BJ (cell line): ENCODE measurements around the gene PIK3R4. TPM values are rescaled to one million over a fixed set of nuclear protein-coding genes. Genes with fewer than 3 reads are reported as not detected.

Source experiments
- CTCF ChIA-PET: fragments of 350-600 bp; formaldehyde crosslinking; extraction: SDS; loops from one replicate; lab custom pipeline; 2021; ENCODE audit warnings: antibody characterized with exemption, inconsistent platforms; lab: Yijun Ruan, JAX
- POLR2A ChIA-PET: fragments of 300-600 bp; sonication (Branson Sonifier 250); formaldehyde crosslinking; extraction: SDS; loops from one replicate; lab custom pipeline; 2021; ENCODE audit warnings: antibody characterized with exemption; lab: Charles Lee
- DNase-seq: peaks from one replicate; pipeline ENCODE4 v3.0.0-alpha.2; 2011; ENCODE audit warnings: low read depth
- H3K27me3 ChIP-seq: 2 replicates; pipeline ENCODE4 v1.6.0; 2011; ENCODE audit warnings: low read length; ENCODE audit not compliant: control insufficient read depth, insufficient read depth
- H3K36me3 ChIP-seq: 2 replicates; pipeline ENCODE4 v1.5.1; 2011; ENCODE audit warnings: low read length; ENCODE audit not compliant: control insufficient read depth, insufficient read depth
- H3K4me3 ChIP-seq: 2 replicates; pipeline ENCODE4 v1.5.1; 2011; ENCODE audit warnings: low read depth, mild to moderate bottlenecking, control low read depth, low read length
- polyA plus RNA-seq: library from polyadenylated mRNA; depleted of rRNA; stranded (reverse); fragments of >200 nt; gene quantifications from 2 replicates; pipeline ENCODE4 v1.2.3, GENCODE V29; 2011
- TF ChIP-seq, protein P1 (sequence below): IDR thresholded peaks from 2 replicates; pipeline ENCODE4 v1.5.1; 2011; ENCODE audit warnings: low read depth, mild to moderate bottlenecking, control low read depth, inconsistent platforms, low read length, moderate library complexity; ENCODE audit not compliant: insufficient read depth

Gene PIK3R4
- polyA plus RNA-seq, 1 experiment: 29.5 TPM

DNA sequence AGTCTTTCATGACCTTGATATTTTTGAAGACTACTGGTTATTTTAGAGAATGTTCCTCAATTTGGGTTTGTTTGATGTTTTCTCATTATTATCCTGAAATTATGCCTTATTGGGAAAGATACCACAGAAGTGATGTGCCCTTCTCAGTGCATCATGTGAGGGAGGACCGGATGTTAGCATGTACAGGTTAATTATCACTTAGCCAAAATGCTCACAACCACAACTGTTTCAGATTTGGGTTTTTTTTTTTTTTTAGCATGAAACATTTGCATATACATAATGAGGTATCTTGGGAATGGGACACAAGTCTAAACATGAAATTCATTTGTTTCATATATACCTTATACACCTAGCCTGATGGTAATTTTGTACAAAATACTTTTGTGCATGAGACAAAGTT lies 59.8 kb downstream of the PIK3R4 start:
- TF ChIP-seq, protein P1, sequence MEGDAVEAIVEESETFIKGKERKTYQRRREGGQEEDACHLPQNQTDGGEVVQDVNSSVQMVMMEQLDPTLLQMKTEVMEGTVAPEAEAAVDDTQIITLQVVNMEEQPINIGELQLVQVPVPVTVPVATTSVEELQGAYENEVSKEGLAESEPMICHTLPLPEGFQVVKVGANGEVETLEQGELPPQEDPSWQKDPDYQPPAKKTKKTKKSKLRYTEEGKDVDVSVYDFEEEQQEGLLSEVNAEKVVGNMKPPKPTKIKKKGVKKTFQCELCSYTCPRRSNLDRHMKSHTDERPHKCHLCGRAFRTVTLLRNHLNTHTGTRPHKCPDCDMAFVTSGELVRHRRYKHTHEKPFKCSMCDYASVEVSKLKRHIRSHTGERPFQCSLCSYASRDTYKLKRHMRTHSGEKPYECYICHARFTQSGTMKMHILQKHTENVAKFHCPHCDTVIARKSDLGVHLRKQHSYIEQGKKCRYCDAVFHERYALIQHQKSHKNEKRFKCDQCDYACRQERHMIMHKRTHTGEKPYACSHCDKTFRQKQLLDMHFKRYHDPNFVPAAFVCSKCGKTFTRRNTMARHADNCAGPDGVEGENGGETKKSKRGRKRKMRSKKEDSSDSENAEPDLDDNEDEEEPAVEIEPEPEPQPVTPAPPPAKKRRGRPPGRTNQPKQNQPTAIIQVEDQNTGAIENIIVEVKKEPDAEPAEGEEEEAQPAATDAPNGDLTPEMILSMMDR: no peak
- Histone ChIP-seq H3K27me3 (no peaks in the 10 kb centered on the region), H3K4me3 (no peak overlapping the region), H3K36me3 (peaks cover 6% of the 10 kb centered on the region)
- no peak for DNase-seq
- ChIA-PET CTCF (no interaction called here), POLR2A (no interaction called here)

DNA sequence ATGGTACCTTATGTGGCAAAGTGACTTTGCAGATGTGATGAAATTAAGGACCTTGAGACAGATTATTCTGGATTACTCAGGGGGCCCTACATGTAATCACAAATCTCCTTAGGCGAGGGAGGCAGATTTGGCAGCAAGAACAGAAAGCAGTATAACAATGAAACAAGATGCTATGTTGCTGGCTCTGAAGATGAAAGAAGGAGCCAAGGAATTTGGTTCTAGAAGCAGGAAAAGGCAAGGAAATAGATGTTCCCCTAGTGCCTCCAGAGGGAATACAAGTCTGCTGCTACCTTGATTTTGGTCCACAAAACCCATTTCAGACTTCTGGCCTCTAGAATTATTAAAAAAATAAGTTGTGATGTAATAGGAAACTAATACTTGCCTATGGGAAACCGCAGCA lies 64.5 kb downstream of the PIK3R4 start:
- TF ChIP-seq, protein P1: no peak
- ChIA-PET POLR2A (no interaction called here), CTCF (no interaction called here)
- Histone ChIP-seq H3K27me3 (no peaks in the 10 kb centered on the region), H3K36me3 (peaks cover 10% of the 10 kb centered on the region), H3K4me3 (no peak overlapping the region)
- DNase-seq: no peak

DNA sequence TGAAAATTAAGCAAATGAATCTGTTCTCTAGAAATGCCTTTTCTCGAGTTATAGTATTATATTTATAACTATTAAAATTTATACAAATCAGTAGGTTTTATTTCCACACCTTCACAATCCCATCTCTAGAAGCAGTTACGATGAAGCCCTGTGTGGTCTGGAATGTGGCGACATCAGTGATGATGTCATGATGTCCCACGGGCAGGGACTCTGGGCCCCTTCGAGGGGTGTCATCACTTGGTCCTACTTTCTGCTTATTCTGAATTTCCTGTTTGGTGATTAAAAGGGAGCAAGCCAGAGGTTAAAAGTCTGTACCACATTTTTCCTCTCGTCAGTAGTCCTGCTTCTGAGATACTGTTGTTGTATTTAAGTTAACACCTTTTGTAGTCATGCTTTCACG lies 67.4 kb downstream of the PIK3R4 start:
- Histone ChIP-seq H3K4me3 (no peak overlapping the region), H3K27me3 (no peaks in the 10 kb centered on the region), H3K36me3 (peaks cover 8% of the 10 kb centered on the region)
- no peak for DNase-seq
- POLR2A ChIA-PET: no interaction called here
- CTCF ChIA-PET: no interaction called here
- TF ChIP-seq, protein P1: no peak

DNA sequence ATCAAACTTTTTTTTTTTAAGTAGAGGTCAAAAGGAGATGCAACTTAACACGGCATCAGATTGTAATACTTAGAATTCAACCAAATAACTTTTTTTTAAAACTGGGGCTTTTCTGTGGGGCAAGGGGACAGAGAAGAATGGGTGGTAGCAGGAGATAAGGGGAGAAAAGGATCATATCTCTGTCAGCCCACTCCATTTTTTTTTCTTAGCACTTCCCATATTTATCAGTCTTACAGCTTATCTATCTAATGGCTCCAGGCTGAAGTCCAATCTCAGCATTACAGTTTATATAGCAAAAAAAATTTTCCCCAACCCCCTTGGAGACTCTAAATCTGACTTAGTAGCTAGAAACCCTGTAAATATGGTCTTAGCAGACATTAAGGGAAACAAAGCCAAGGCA lies 69.3 kb downstream of the PIK3R4 start:
- DNase-seq: no peak
- Histone ChIP-seq H3K27me3 (no peaks in the 10 kb centered on the region), H3K36me3 (peaks cover 4% of the 10 kb centered on the region), H3K4me3 (no peak overlapping the region)
- POLR2A ChIA-PET: no interaction called here
- TF ChIP-seq, protein P1: no peak
- CTCF ChIA-PET: no interaction called here

DNA sequence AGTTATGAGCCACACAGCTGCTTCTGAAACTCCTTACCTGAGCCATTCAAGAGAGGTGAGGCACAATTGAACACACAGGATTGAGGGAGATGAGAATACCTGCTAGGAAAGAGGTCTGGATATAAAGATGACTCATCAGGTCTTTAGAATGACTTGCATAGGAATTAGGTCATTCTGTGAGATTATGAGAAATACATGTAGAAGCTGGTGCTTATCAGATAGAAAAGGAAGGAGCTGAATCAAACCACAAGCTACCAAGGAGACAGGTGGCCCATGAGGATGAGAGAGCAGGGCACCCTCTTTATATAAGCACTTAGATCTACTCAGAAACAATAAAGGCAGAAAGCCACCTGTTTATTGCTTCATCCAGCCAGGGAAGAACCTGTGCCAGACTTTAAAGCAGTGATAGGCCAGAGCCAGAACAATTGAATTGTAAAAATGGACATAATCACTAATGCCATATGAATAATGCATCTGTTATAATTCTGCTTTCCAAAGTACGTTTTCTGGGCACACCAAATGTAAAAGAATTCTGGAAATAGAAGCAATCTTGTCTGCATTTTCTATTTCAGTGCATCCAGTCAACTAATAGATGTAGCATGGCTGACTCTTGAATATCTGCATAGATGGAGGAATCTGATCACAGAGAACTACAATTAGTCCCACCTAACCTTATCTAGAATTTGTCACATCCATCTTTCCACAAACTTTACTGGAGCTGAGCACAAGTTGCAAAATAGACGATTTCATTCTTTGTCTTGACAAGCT lies 74.9 kb downstream of the PIK3R4 start:
- DNase-seq: no peak
- Histone ChIP-seq H3K36me3 (peaks cover 3% of the 10 kb centered on the region; the same call in 1 of the 2 replicates), H3K4me3 (no peak overlapping the region), H3K27me3 (no peaks in the 10 kb centered on the region)
- TF ChIP-seq, protein P1: no peak
- POLR2A ChIA-PET: no interaction called here
- CTCF ChIA-PET: interaction anchor here (0.6 to 1.0 kb wide), 2 partner anchors 13 to 1342 kb away, joined by 3 read pairs; no protein-coding TSS in a partner anchor
